H9 (cell line): ENCODE measurements around the gene SPTBN5. TPM values are rescaled to one million over a fixed set of nuclear protein-coding genes. Genes with fewer than 3 reads are reported as not detected.

Experiments
- DNase-seq: peaks from one replicate; pipeline ENCODE4 v3.0.0-alpha.2; 2017
- H2AFZ ChIP-seq: one replicate; pipeline ENCODE4 v1.6.1; 2013; ENCODE audit warnings: mild to moderate bottlenecking, low read length, control low read depth, moderate library complexity
- H2AK5ac ChIP-seq: 2 replicates; pipeline ENCODE4 v1.6.1; 2013; ENCODE audit warnings: low read length, control low read depth, mixed read lengths; ENCODE audit not compliant: insufficient read length
- H2BK120ac ChIP-seq: one replicate; pipeline ENCODE4 v1.6.1; 2013; ENCODE audit warnings: low read depth, mild to moderate bottlenecking, low read length, control low read depth, inconsistent platforms; ENCODE audit not compliant: poor library complexity, severe bottlenecking
- H2BK12ac ChIP-seq: 2 replicates; pipeline ENCODE4 v1.6.1; 2013; ENCODE audit warnings: low read length, control low read depth, mixed read lengths, low read depth; ENCODE audit not compliant: insufficient read length
- H2BK15ac ChIP-seq: 2 replicates; pipeline ENCODE4 v1.6.1; 2013; ENCODE audit warnings: low read depth, low read length, control low read depth
- H2BK20ac ChIP-seq: one replicate; pipeline ENCODE4 v1.6.1; 2013; ENCODE audit warnings: low read depth, mild to moderate bottlenecking, low read length, control low read depth, inconsistent platforms; ENCODE audit not compliant: poor library complexity, severe bottlenecking
- H2BK5ac ChIP-seq: 2 replicates; pipeline ENCODE4 v1.6.1; 2013; ENCODE audit warnings: low read length, control low read depth, mixed read lengths; ENCODE audit not compliant: insufficient read length
- H3K14ac ChIP-seq: 2 replicates; pipeline ENCODE4 v1.6.1; 2013; ENCODE audit warnings: low read length, control low read depth; ENCODE audit not compliant: insufficient read depth
- H3K18ac ChIP-seq: 2 replicates; pipeline ENCODE4 v1.6.1; 2013; ENCODE audit warnings: low read depth, mild to moderate bottlenecking, mixed read lengths, low read length, control low read depth; ENCODE audit not compliant: insufficient read length
- H3K23ac ChIP-seq: 2 replicates; pipeline ENCODE4 v1.6.1; 2013; ENCODE audit warnings: low read length, control low read depth, mixed read lengths, low read depth; ENCODE audit not compliant: insufficient read length
- H3K23me2 ChIP-seq: 2 replicates; pipeline ENCODE4 v1.6.1; 2013; ENCODE audit warnings: low read depth, mild to moderate bottlenecking, mixed read lengths, low read length, control low read depth; ENCODE audit not compliant: insufficient read length, poor library complexity, severe bottlenecking
- H3K27ac ChIP-seq: 2 replicates; pipeline ENCODE4 v1.5.1; 2013; ENCODE audit warnings: low read length, control low read depth, mixed read lengths, low read depth; ENCODE audit not compliant: insufficient read length
- H3K27me3 ChIP-seq: 2 replicates; pipeline ENCODE4 v1.6.1; 2013; ENCODE audit warnings: low read length, control low read depth, inconsistent platforms; ENCODE audit not compliant: insufficient read depth
- H3K4ac ChIP-seq: 2 replicates; pipeline ENCODE4 v1.6.1; 2013; ENCODE audit warnings: low read depth, mild to moderate bottlenecking, control low read depth, inconsistent platforms, low read length, moderate library complexity
- H3K4me1 ChIP-seq: 2 replicates; pipeline ENCODE4 v1.6.1; 2013; ENCODE audit warnings: low read length, control low read depth, inconsistent platforms; ENCODE audit not compliant: insufficient read depth
- H3K4me2 ChIP-seq: 2 replicates; pipeline ENCODE4 v1.6.1; 2013; ENCODE audit warnings: low read length, control low read depth, mixed read lengths; ENCODE audit not compliant: insufficient read length, insufficient read depth
- H3K56ac ChIP-seq: 2 replicates; pipeline ENCODE4 v1.6.1; 2013; ENCODE audit warnings: low read depth, mild to moderate bottlenecking, mixed read lengths, low read length, control low read depth; ENCODE audit not compliant: insufficient read length
- H3K79me1 ChIP-seq: 2 replicates; pipeline ENCODE4 v1.6.1; 2013; ENCODE audit warnings: low read depth, mild to moderate bottlenecking, moderate library complexity, low read length, control low read depth, inconsistent platforms; ENCODE audit not compliant: insufficient read depth, poor library complexity, severe bottlenecking
- H3K79me2 ChIP-seq: 2 replicates; pipeline ENCODE4 v1.6.1; 2013; ENCODE audit warnings: low read length, control low read depth, inconsistent platforms; ENCODE audit not compliant: insufficient read depth
- H3K9ac ChIP-seq: 2 replicates; pipeline ENCODE4 v1.6.1; 2013; ENCODE audit warnings: low read length, control low read depth, mixed read lengths; ENCODE audit not compliant: insufficient read length; ENCODE audit errors: extremely low read depth
- H3K9me3 ChIP-seq: one replicate; pipeline ENCODE4 v1.6.1; 2013; ENCODE audit warnings: low read depth, low read length, inconsistent platforms; ENCODE audit not compliant: control insufficient read depth
- H3T11ph ChIP-seq: one replicate; pipeline ENCODE4 v1.6.1; 2013; ENCODE audit warnings: mild to moderate bottlenecking, low read length, control low read depth, inconsistent platforms
- H4K20me1 ChIP-seq: one replicate; pipeline ENCODE4 v1.6.1; 2013; ENCODE audit not compliant: control insufficient read depth, insufficient read length, insufficient read depth
- H4K5ac ChIP-seq: 2 replicates; pipeline ENCODE4 v1.6.1; 2013; ENCODE audit warnings: low read depth, mild to moderate bottlenecking, mixed read lengths, low read length, control low read depth; ENCODE audit not compliant: insufficient read length
- H4K8ac ChIP-seq: replicated peaks from 2 replicates; pipeline ENCODE4 v1.6.1; 2013; ENCODE audit warnings: low read length, control low read depth, mixed read lengths, low read depth; ENCODE audit not compliant: insufficient read length
- H4K91ac ChIP-seq: 2 replicates; pipeline ENCODE4 v1.6.1; 2013; ENCODE audit warnings: low read depth, mild to moderate bottlenecking, moderate library complexity, mixed read lengths, low read length, control low read depth; ENCODE audit not compliant: insufficient read length
- H3K27ac Mint-ChIP-seq, 3 experiments: 2 replicates in 2 of 3; 3 replicates in 1 of 3; pipeline ENCODE4 v1.8.0; 2020 to 2021; ENCODE audit warnings: mixed read lengths in 3 of 3, mild to moderate bottlenecking in 1 of 3, moderate library complexity in 1 of 3
- H3K27me3 Mint-ChIP-seq: 2 replicates; pipeline ENCODE4 v1.8.0; 2021; ENCODE audit warnings: low read depth, mild to moderate bottlenecking, moderate library complexity, mixed read lengths
- H3K36me3 Mint-ChIP-seq, 3 experiments: 2 replicates in 2 of 3; 3 replicates in 1 of 3; pipeline ENCODE4 v1.8.0; 2020 to 2021; ENCODE audit warnings: low read depth in 3 of 3, mixed read lengths in 3 of 3; ENCODE audit not compliant: insufficient read depth in 1 of 3
- H3K4me1 Mint-ChIP-seq, 2 experiments: 2 replicates each; pipeline ENCODE4 v1.8.0; 2020; ENCODE audit warnings: mixed read lengths in 2 of 2
- H3K4me3 Mint-ChIP-seq, 2 experiments: 2 replicates in 1 of 2; 3 replicates in 1 of 2; pipeline ENCODE4 v1.8.0; 2020 to 2021; ENCODE audit warnings: mild to moderate bottlenecking in 2 of 2, mixed read lengths in 2 of 2, moderate library complexity in 1 of 2
- H3K9me3 Mint-ChIP-seq, 2 experiments: 2 replicates in 1 of 2; 3 replicates in 1 of 2; pipeline ENCODE4 v1.8.0; 2020; ENCODE audit warnings: mild to moderate bottlenecking in 2 of 2, mixed read lengths in 2 of 2, moderate library complexity in 1 of 2
- CTCF ChIP-seq: fragments of 200-600 bp; sonication (generic); conservative IDR thresholded peaks from 3 replicates; pipeline ENCODE4 v1.8.0; 2021; ENCODE audit warnings: antibody characterized with exemption, mild to moderate bottlenecking
- WGBS: extraction: QIAGEN DNeasy Blood & Tissue Kit; methylation state at CpG from one replicate; pipeline ENCODE4 v1.1.7; 2013; ENCODE audit warnings: missing lambda C conversion rate, low lambda C conversion rate, mixed read lengths; ENCODE audit not compliant: insufficient read length; ENCODE audit errors: extremely low coverage; 5-methylcytosine and 5-hydroxymethylcytosine counted together
- total RNA-seq: library from RNA; stranded (reverse); gene quantifications from 2 replicates; pipeline ENCODE4 v1.2.1, GENCODE V29; 2021

Gene SPTBN5
- total RNA-seq, 1 experiment from 2014 or later, result 0.90 TPM

GRCh38 chr15:41838400-41838897 lies 55.4 kb downstream of the SPTBN5 start, which contains the start of gene PLA2G4B:
TSS of gene PLA2G4B (plus strand) at chr15:41838847. CDS start at chr15:41838914, 67 bp downstream.
- Histone ChIP-seq H4K8ac (no peak within 1 kb of the TSS), H4K5ac (no peak within 1 kb of the TSS), H3K79me1 (no peaks in the 10 kb centered on the region), H3K23ac (no peak within 1 kb of the TSS), H3K79me2 (no peaks in the 10 kb centered on the region), H3K14ac (no peak within 1 kb of the TSS), H2BK120ac (no peak within 1 kb of the TSS), H3K4me2 (no peak within 1 kb of the TSS), H2BK15ac (no peak within 1 kb of the TSS), H3T11ph (no peak within 1 kb of the TSS), H3K27ac (no peak within 1 kb of the TSS), H3K4me1 (no peaks in the 10 kb centered on the region), H2BK20ac (no peak within 1 kb of the TSS), H3K56ac (no peak within 1 kb of the TSS), H3K23me2 (no peaks in the 10 kb centered on the region), H3K9ac (no peak within 1 kb of the TSS), H4K20me1 (peaks cover 2% of the 10 kb centered on the region), H2AFZ (no peak within 1 kb of the TSS), H4K91ac (no peak within 1 kb of the TSS), H3K9me3 (no peaks in the 10 kb centered on the region), H3K18ac (no peak within 1 kb of the TSS), H2BK12ac (no peak within 1 kb of the TSS), H2BK5ac (no peak within 1 kb of the TSS), H3K4ac (no peak within 1 kb of the TSS), H3K27me3 (no peaks in the 10 kb centered on the region), H2AK5ac (no peak within 1 kb of the TSS)
- TF ChIP-seq CTCF, result no peak
- Mint-ChIP-seq H3K4me1 (no peaks in the 10 kb centered on the region), H3K27ac (no peak within 1 kb of the TSS; a peak in 1 of 7 replicates), H3K36me3 (peaks cover 3 to 12% (median 6%) of the 10 kb centered on the region in 3 experiments; a peak in 6 of 7 replicates), H3K9me3 (no peaks in the 10 kb centered on the region; a peak in 1 of 5 replicates), H3K4me3 (no peak within 1 kb of the TSS), H3K27me3 (no peaks in the 10 kb centered on the region)
- no peak for DNase-seq
- no CpG with 5 or more reads among the region's 6 CpGs for WGBS
